WTC11 (cell line): ENCODE data around the gene RTN4.

Experiments
- CREM ChIP-seq: sonication (generic); formaldehyde crosslinking; IDR thresholded peaks from 2 replicates; pipeline ENCODE4 v1.8.1; 2022; ENCODE audit warnings: mild to moderate bottlenecking, missing genetic modification reagents, moderate library complexity
- GRHL2 ChIP-seq: fragments of 250-450 bp; sonication (Bioruptor Pico); IDR thresholded peaks from 2 replicates; pipeline ENCODE4 v1.8.0; 2022; ENCODE audit warnings: mild to moderate bottlenecking, moderate library complexity; ENCODE audit not compliant: insufficient replicate concordance, severe bottlenecking
- JUN ChIP-seq: sonication (generic); formaldehyde crosslinking; IDR thresholded peaks from 2 replicates; pipeline ENCODE4 v1.8.0; 2023; ENCODE audit warnings: mild to moderate bottlenecking, missing genetic modification reagents
- SP1 ChIP-seq: sonication (generic); formaldehyde crosslinking; conservative IDR thresholded peaks from 2 replicates; pipeline ENCODE4 v1.8.1; 2022; ENCODE audit warnings: missing genetic modification reagents
- TP53 ChIP-seq: sonication (generic); formaldehyde crosslinking; IDR thresholded peaks from 2 replicates; pipeline ENCODE4 v1.8.1; 2023; ENCODE audit warnings: mild to moderate bottlenecking, missing genetic modification reagents
- USF2 ChIP-seq: sonication (generic); formaldehyde crosslinking; IDR thresholded peaks from 2 replicates; pipeline ENCODE4 v1.8.1; 2023; ENCODE audit warnings: mild to moderate bottlenecking, missing genetic modification reagents, moderate library complexity
- TF ChIP-seq, protein P1 (sequence below): sonication (generic); formaldehyde crosslinking; IDR thresholded peaks from 2 replicates; pipeline ENCODE4 v1.8.1; 2022; ENCODE audit warnings: low read depth, missing genetic modification reagents, borderline replicate concordance

- no peak for TF ChIP-seq TP53 (CRISPR knock-in tag)
- no peak for TF ChIP-seq USF2 (CRISPR knock-in tag)
- TF ChIP-seq, protein P1, sequence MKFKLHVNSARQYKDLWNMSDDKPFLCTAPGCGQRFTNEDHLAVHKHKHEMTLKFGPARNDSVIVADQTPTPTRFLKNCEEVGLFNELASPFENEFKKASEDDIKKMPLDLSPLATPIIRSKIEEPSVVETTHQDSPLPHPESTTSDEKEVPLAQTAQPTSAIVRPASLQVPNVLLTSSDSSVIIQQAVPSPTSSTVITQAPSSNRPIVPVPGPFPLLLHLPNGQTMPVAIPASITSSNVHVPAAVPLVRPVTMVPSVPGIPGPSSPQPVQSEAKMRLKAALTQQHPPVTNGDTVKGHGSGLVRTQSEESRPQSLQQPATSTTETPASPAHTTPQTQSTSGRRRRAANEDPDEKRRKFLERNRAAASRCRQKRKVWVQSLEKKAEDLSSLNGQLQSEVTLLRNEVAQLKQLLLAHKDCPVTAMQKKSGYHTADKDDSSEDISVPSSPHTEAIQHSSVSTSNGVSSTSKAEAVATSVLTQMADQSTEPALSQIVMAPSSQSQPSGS (CRISPR knock-in tag) = no peak
- TF ChIP-seq SP1 (CRISPR knock-in tag) = no peak
- no peak for TF ChIP-seq JUN (CRISPR knock-in tag)
- TF ChIP-seq GRHL2 (CRISPR knock-in tag) = no peak
- TF ChIP-seq CREM (CRISPR knock-in tag) = no peak
These were observed 40.5 kb upstream of the RTN4 start for GRCh38 chr2:55090702-55091101.
